A549 (cell line): ENCODE measurements around the gene ARL2BP.

ENCODE experiments used
- CTCF ChIP-seq: fragments of >200 bp; sonication (Bioruptor Twin); formaldehyde crosslinking; IDR thresholded peaks from 3 replicates; pipeline ENCODE4 v1.5.1; 2016
- ESRRA ChIP-seq: fragments of 150-350 bp; IDR thresholded peaks from 2 replicates; pipeline ENCODE4 v1.6.1; 2014; ENCODE audit warnings: mild to moderate bottlenecking, low read length, borderline replicate concordance
- HOXB13 ChIP-seq: fragments of 250-450 bp; sonication (Bioruptor Pico); IDR thresholded peaks from 2 replicates; pipeline ENCODE4 v1.5.0; 2020; ENCODE audit warnings: low read depth, mild to moderate bottlenecking, moderate library complexity
- NFE2L2 ChIP-seq: fragments of 150-350 bp; conservative IDR thresholded peaks from 2 replicates; pipeline ENCODE4 v1.6.1; 2014; ENCODE audit warnings: low read length
- RFX5 ChIP-seq: fragments of 450-650 bp; IDR thresholded peaks from 2 replicates; pipeline ENCODE4 v1.7.1; 2014; ENCODE audit warnings: antibody characterized with exemption, mild to moderate bottlenecking, moderate library complexity

- no peak for TF ChIP-seq RFX5
- TF ChIP-seq CTCF: no peak
- TF ChIP-seq HOXB13 (CRISPR knock-in tag): no peak
- TF ChIP-seq NFE2L2: no peak
- TF ChIP-seq ESRRA: no peak
Observed at GRCh38 chr16:57268804-57269800, 24.0 kb downstream of the ARL2BP start.
